Muscle of leg (tissue), 11 donors: ENCODE results near the gene KANSL3. TPM values are rescaled to one million over a fixed set of nuclear protein-coding genes. Genes with fewer than 3 reads are reported as not detected.

Experiments used
- DNase-seq: peaks from one replicate; pipeline ENCODE4 v3.0.0; 2013
- H3K27ac ChIP-seq: one replicate; pipeline ENCODE4 v1.5.1; 2013; ENCODE audit warnings: mild to moderate bottlenecking, low read length, control low read depth
- H3K27me3 ChIP-seq: one replicate; pipeline ENCODE4 v1.6.1; 2013; ENCODE audit warnings: low read length; ENCODE audit not compliant: control insufficient read depth, insufficient read depth
- H3K36me3 ChIP-seq: one replicate; pipeline ENCODE4 v1.6.1; 2013; ENCODE audit warnings: low read length; ENCODE audit not compliant: control insufficient read depth, insufficient read depth
- H3K4me1 ChIP-seq: one replicate; pipeline ENCODE4 v1.6.1; 2013; ENCODE audit warnings: low read length; ENCODE audit not compliant: control insufficient read depth, insufficient read depth
- H3K4me3 ChIP-seq: one replicate; pipeline ENCODE4 v1.5.1; 2013; ENCODE audit warnings: low read length, control low read depth
- H3K9me3 ChIP-seq: replicated peaks from 2 replicates; pipeline ENCODE4 v1.6.1; 2013; ENCODE audit warnings: low read depth, low read length; ENCODE audit not compliant: control insufficient read depth
- WGBS: methylation state at CpG from one replicate; pipeline ENCODE4 v1.1.5; 2013; ENCODE audit warnings: missing lambda C conversion rate; ENCODE audit not compliant: insufficient coverage; 5-methylcytosine and 5-hydroxymethylcytosine counted together
- polyA plus RNA-seq, 8 donors: library from polyadenylated mRNA; unstranded; fragments of 120-200 nt; gene quantifications; one replicate each; pipeline versions ENCODE4 v1.2.1 to v1.2.3, GENCODE V29; 2013; ENCODE audit warnings: inconsistent platforms in 1 of 8, low replicate concordance in 1 of 8; ENCODE audit not compliant: insufficient read length in 8 of 8, insufficient read depth in 1 of 8
- total RNA-seq: library from RNA; stranded (reverse); fragments of 120-200 nt; gene quantifications from one replicate; pipeline ENCODE4 v1.2.4, GENCODE V29; 2013

Gene KANSL3
- total and polyA plus RNA-seq, 9 donors: 26.2 to 35.3 (median 30.3) TPM

DNA sequence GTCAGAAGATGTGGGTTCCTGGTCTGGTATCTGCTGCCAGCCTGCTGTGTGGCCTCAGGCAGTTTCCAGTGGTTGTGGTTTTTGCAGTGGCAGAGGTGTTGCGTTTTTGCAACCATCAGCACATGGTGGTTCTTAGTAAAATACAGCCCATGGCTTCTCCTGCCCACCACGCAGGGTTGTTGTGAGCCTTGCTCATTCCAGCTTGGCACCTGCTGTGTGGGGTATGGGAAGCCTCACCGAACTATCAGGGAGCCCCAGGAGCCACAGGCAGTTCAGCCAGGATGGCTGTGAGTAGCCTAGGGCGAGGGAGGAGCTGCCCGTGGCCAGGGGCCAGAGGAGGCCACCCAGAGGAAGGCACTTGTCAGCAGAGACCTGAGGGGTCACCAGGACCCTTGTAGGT, 91.8 kb downstream of the KANSL3 start:
- DNase-seq: no peak
- WGBS: 91% methylated on average over 4 of the region's 5 CpGs
- peaks cover 46% of the 10 kb centered on the region for H3K36me3 ChIP-seq
- no peaks in the 10 kb centered on the region for H3K27me3 ChIP-seq
- H3K4me1 ChIP-seq: no peaks in the 10 kb centered on the region
- H3K27ac ChIP-seq: no peak overlapping the region
- H3K9me3 ChIP-seq: no peaks in the 10 kb centered on the region
- H3K4me3 ChIP-seq: no peak overlapping the region

Other genes with a start within 250 kb of the KANSL3 start
- gene NEURL3, start 133.0 kb downstream of the KANSL3 start, total RNA-seq: 0.13 TPM
- gene NEURL3, start 133.0 kb downstream of the KANSL3 start, polyA plus RNA-seq: under 1 TPM in 5 of 8 donors, not detected in 3; 0.12 to 0.30 (median 0.15) TPM
- gene ARID5A, start 101.6 kb downstream of the KANSL3 start, total RNA-seq: 11.3 TPM
- 10 to 100 TPM; 10.8 to 26.7 (median 22.8) TPM for gene ARID5A, start 101.6 kb downstream of the KANSL3 start, polyA plus RNA-seq
- 0.98 TPM for gene FER1L5, start 4.5 kb upstream of the KANSL3 start, total RNA-seq
- 1 to 10 TPM in 5 of 8 donors, under 1 TPM in 3; 0.17 to 3.9 (median 1.1) TPM for gene FER1L5, start 4.5 kb upstream of the KANSL3 start, polyA plus RNA-seq
- gene LMAN2L, start 101.8 kb upstream of the KANSL3 start, total RNA-seq: 27.4 TPM
- 10 to 100 TPM; 22.5 to 30.3 (median 27.7) TPM for gene LMAN2L, start 101.8 kb upstream of the KANSL3 start, polyA plus RNA-seq
- 14.9 TPM for gene CNNM4, start 122.6 kb upstream of the KANSL3 start, total RNA-seq
- gene CNNM4, start 122.6 kb upstream of the KANSL3 start, polyA plus RNA-seq: 10 to 100 TPM; 19.9 to 30.0 (median 25.0) TPM
- gene CNNM3, start 178.0 kb upstream of the KANSL3 start, total RNA-seq: 4.9 TPM
- gene CNNM3, start 178.0 kb upstream of the KANSL3 start, polyA plus RNA-seq: 10 to 100 TPM; 13.5 to 22.2 (median 16.9) TPM
- 6.5 TPM for gene ANKRD23, start 205.7 kb upstream of the KANSL3 start, total RNA-seq
- gene ANKRD23, start 205.7 kb upstream of the KANSL3 start, polyA plus RNA-seq: 1 to 10 TPM; 4.1 to 8.1 (median 7.0) TPM
- gene ANKRD39, start 219.7 kb upstream of the KANSL3 start, total RNA-seq: 7.5 TPM
- 1 to 10 TPM; 5.9 to 7.7 (median 6.7) TPM for gene ANKRD39, start 219.7 kb upstream of the KANSL3 start, polyA plus RNA-seq
- 26.3 TPM for gene SEMA4C, start 231.8 kb upstream of the KANSL3 start, total RNA-seq
- 10 to 100 TPM; 28.6 to 39.1 (median 33.7) TPM for gene SEMA4C, start 231.8 kb upstream of the KANSL3 start, polyA plus RNA-seq